DOHH2 (cell line): ENCODE measurements around the gene WDR73.

Experiments used
- EZH2phosphoT487 ChIP-seq: fragments of 200-600 bp; sonication (generic); IDR thresholded peaks from 2 replicates; pipeline ENCODE4 v1.6.1; 2017; ENCODE audit warnings: borderline replicate concordance, mild to moderate bottlenecking, antibody characterized with exemption, low read length, moderate library complexity, mixed read lengths
- TF ChIP-seq, protein P1 (sequence below): fragments of 200-600 bp; sonication (generic); IDR thresholded peaks from one replicate; pipeline ENCODE4 v1.5.1; 2014; ENCODE audit warnings: antibody characterized with exemption, mild to moderate bottlenecking, low read depth, low read length; ENCODE audit not compliant: poor library complexity, severe bottlenecking

DNA sequence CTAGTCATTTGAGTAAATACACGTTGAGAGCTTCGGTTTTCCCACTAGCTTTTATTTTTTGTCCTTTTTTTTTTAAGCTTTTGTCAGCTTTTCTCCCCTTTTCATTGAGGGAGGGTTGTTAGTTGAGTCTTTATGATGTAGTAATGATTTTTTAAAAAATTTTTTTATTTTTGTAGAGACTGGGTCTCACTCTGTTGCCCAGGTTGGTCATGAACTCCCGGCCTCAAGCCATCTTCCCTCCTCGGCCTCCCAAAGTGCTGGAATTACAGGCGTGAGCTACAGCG is 52.6 kb downstream of the WDR73 start:
- TF ChIP-seq, protein P1, sequence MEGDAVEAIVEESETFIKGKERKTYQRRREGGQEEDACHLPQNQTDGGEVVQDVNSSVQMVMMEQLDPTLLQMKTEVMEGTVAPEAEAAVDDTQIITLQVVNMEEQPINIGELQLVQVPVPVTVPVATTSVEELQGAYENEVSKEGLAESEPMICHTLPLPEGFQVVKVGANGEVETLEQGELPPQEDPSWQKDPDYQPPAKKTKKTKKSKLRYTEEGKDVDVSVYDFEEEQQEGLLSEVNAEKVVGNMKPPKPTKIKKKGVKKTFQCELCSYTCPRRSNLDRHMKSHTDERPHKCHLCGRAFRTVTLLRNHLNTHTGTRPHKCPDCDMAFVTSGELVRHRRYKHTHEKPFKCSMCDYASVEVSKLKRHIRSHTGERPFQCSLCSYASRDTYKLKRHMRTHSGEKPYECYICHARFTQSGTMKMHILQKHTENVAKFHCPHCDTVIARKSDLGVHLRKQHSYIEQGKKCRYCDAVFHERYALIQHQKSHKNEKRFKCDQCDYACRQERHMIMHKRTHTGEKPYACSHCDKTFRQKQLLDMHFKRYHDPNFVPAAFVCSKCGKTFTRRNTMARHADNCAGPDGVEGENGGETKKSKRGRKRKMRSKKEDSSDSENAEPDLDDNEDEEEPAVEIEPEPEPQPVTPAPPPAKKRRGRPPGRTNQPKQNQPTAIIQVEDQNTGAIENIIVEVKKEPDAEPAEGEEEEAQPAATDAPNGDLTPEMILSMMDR = no peak
- TF ChIP-seq EZH2phosphoT487 = no peak
